NCI-H82 treated with DMSO at 0.1 percent for 48 hours (cell line): ENCODE results near the gene HSD11B1.
"Not testable (repeated sequence)": the region's sequence is repeated elsewhere in the genome, so short reads cannot be mapped to it uniquely, and the experiment has no call there.

Source experiments
- DNase-seq: peaks from one replicate; lab custom pipeline; 2025; ENCODE audit not compliant: unreplicated experiment; lab: John Stamatoyannopoulos, UW

HSD11B1 gene

DNA sequence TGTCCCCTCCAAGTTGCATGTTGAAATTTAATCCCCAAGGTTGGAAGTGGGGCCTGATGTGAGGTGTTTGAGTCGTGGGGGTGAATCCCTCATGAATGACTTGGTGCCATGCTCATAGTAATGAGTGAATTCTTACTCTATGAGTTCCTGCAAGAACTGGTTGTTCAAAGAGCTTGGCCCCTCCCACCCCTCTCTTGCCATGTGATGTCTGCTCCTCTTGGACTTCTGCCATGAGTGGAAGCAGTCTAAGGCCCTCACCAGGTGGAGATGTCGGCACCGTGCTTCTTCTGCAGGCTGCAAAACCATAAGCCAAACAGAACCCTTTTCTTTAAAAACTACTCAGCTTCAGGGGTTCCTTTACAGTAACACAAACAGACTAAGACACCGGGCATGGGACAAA lies 15.2 kb upstream of the HSD11B1 start:
- DNase-seq: no peak

- no peak for DNase-seq
Measured at GRCh38 chr1:209691237-209691636, 13.4 kb upstream of the HSD11B1 start.

GRCh38 chr1:209692296-209692695 lies 12.3 kb upstream of the HSD11B1 start:
- DNase-seq: no peak

DNA sequence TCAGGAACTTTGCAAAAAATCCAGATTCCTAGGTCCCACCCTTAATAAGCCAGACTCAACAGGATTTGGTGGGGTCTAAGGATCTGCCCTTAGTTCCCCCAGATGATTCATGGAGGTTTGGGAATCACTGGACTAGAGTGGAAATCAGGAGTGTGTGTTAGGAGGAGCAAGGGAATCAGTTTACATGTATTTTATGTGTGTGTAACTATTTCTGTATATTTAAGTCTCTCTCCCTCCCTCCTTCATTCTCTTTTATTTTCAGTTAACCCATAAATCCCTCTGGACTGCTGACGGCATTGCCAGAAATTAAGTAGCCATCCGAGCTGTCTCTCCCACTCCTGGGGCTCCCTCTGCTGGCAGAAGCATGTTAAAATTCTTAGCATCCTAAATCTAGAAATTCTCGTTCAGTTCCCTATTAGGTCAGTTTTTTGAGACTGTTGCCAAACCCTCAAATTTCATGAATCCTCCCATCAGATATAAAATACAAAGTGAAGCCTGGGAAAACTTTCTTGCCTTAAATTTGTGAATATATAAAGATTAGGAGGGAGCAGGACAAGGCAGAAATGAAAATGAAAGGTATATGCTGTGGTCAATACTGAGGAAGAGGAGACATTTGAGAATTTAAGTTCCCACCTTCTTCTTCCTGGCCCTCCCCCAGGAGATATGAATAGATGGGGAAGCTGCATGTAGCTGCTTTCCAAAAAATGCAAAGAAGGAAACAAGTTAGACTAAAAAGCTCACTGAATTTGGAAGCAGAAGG lies 11.7 kb upstream of the HSD11B1 start:
- peak; percentile 84 for DNase-seq

DNA sequence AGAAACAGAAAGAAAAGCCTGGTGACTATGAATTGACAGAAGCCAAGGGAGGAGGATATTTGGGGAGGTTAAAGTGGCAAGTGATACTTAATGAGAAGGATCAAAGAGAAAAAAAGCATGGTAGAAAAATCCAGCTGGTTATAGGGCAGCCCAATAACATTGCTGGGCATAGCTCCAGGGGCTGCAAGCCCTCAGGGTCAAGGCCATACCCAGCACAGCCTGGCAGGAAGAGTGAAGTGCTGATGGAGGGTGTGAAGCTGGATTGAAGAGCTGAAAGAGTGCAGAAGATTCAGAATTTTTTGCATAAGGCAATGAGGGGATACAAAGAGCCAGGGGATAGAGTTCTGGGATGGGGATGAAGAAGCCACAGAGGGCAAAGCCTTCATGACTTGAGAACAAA lies 8.0 kb upstream of the HSD11B1 start:
- no peak for DNase-seq

- no peak for DNase-seq
Measured at GRCh38 chr1:209697126-209697525, 7.5 kb upstream of the HSD11B1 start.

DNA sequence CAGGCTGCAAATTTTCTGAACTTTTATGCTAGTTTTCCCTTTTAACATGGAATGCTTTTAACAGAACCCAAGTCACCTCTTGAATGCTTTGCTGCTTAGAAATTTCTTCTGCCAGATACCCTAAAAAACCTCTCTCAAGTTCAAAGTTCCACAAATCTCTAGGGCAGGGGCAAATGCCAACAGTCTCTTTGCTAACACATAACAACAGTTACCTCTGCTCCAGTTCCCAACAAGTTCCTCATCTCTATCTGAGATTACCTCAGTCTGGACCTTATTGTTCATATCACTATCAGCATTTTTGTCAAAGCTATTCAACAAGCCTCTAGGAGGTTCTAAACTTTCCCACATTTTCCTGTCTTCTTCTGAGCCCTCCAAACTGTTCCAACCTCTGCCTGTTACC lies 4.0 kb upstream of the HSD11B1 start:
- DNase-seq: not testable (repeated sequence)

DNA sequence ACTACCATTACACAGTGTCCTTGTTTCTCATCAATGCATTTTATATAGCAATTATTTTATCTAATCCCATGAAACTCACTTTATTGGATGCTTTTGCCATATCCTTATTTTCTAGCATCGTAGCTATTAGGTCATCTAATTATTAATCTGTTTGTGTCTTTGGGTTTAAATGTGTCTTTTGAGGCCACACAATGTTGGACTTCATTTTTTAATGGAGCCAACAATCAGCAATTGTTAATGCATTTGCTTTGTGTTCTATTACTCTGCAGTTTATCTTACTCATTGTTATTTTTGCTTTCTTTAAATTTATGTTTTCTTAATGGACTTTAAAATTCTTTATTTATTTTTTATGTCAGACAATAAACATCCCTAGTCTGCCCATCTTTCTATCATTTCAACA lies 1.8 kb upstream of the HSD11B1 start:
- no peak for DNase-seq

GRCh38 chr1:209703834-209704504 lies 677 bp upstream of the HSD11B1 start:
- no peak for DNase-seq

- DNase-seq: no peak
Measured at GRCh38 chr1:209705033-209705598, 470 bp downstream of the HSD11B1 start.

DNA sequence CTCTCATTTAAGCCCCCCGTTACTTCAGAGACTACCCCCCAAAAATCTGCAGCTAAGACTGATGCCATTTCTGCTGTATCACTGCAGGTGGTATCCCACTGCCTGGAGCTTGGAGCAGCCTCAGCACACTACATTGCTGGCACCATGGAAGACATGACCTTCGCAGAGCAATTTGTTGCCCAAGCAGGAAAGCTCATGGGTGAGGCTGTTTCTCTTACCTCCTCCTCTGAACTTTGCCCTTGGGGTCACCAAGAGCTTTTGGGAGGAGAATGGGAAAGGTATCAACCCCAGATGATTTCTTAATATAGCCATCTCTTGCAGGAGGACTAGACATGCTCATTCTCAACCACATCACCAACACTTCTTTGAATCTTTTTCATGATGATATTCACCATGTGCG lies 2.0 kb downstream of the HSD11B1 start:
- DNase-seq: no peak

- no peak for DNase-seq
Measured at GRCh38 chr1:209707308-209707707, 2.7 kb downstream of the HSD11B1 start.

DNA sequence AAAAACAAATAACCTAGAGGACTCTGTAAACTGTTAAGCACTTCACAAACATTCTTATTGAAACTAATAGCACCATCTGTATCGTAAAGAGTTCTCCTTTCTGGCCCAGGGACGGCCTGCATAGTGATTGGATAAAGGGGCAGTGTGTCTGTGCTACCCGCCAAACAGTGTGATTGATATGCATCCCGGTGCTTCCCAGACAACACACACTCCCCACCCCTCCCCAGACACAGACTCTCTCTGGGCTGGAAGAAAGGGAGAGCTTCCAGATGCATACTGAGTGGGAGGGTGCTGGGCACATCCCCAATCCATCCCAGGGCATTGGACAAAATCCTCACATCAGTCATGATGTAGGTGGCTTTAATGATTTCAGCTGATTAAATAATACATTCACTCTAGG lies 3.7 kb downstream of the HSD11B1 start:
- no peak for DNase-seq

DNA sequence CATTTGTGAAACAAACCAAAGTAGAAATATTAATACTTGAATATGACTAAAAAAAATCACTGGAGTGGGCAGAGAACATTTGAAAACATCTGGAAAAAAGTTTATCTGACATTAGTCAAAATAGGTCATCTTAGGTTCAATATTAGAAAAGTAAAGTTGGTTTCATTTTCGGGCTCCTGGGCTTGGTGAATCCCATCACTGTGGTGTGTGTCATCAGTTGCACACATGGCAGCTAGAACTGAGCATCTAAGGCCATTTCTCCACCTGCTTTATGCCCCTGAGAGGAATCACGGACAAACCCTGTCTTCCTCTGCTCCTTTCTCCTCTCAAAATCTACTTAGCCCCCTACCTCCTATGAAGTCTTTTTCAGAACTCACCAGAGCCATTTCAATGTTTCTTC lies 5.4 kb downstream of the HSD11B1 start:
- DNase-seq: no peak

DNA sequence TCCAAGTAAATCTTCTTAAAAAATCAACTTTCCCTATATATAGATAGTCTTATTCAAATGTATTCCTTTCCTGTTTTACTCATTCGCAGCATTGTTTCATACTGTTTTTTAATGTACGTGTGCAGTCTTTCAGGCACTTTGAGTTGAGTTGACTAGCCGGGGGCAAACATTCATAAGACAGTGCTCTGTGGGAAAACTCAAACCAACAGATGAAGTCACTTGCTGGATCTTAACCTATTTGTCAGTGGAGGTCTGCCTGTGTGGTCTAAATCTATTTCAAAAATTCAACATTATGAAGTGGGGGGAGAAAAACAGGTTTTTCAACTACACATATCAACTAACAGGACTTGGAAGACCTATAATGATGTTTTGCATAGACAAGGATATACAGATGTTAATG lies 6.2 kb downstream of the HSD11B1 start:
- no peak for DNase-seq

GRCh38 chr1:209714338-209714737 lies 9.7 kb downstream of the HSD11B1 start:
- DNase-seq: no peak

- no peak for DNase-seq
Measured at GRCh38 chr1:209715314-209715713, 10.7 kb downstream of the HSD11B1 start.

DNA sequence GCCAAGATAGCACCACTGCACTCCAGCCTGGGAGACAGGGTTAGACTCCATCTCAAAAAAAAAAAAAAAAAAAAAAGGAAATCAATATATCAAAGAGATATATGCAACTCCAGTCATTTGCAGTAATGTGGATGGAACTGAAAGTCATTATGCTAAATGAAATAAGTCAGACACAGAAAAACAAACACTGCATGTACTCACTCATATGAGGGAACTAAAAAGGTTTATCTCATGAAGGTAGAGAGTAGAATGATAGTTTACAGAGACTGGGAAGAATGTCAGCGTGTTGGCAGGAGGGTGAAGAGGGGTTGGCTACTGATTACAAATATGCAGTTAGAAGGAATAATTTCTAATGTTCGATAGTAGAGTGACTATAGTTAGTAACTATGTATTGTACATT lies 13.2 kb downstream of the HSD11B1 start:
- no peak for DNase-seq

DNA sequence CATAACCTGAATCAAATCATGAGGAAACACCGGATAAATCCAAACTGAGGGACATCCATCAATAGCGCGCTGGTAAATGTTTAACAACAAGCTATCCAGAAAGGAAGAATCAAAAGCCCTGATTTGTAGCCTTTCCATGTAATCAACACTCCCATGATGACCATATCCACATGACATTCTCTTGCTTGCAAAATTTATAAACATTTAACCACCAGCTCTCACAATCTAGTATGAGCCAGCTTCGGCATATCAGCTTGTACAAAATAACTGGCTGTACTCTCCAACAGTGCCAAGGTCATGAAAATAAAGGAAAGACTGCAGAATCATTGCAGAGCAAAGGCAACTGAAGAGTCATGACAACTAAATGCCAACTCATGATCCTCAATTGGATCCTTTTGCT lies 15.7 kb downstream of the HSD11B1 start:
- no peak for DNase-seq

DNA sequence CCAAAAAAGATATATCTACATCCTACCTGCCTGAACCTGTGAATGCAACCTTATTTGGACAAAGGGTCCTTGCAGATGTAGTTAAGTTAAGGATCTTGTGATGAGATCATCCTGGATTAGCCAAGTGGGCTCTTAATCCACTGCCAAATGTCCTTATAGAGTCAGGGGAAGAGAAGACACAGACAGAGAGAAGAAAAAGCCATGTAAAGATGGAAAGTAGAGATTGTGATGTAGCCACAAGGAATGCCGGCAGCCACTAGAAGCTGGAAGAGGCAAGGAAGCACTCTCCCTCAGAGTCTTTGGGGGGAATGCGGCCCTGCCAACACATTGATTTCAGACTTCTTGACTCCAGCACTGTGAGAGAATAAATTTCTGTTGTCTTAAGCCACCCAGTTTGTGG lies 16.2 kb downstream of the HSD11B1 start:
- DNase-seq: peak; percentile 88

- DNase-seq: no peak
Measured at GRCh38 chr1:209721323-209721722, 16.7 kb downstream of the HSD11B1 start.

GRCh38 chr1:209723265-209723664 lies 18.6 kb downstream of the HSD11B1 start:
- no peak for DNase-seq
